RWPE1 (cell line): ENCODE data around the gene TEKT3.

ENCODE experiments used
- CTCF ChIA-PET: fragments of 350-600 bp; sonication (Branson Sonifier 250); formaldehyde crosslinking; extraction: SDS; loops from one replicate; lab custom pipeline; 2021; lab: Yijun Ruan, JAX
- POLR2A ChIA-PET: fragments of 400-600 bp; formaldehyde crosslinking; extraction: SDS; loops from one replicate; lab custom pipeline; 2020; ENCODE audit warnings: antibody characterized with exemption; ENCODE audit not compliant: low non-redundant PET; lab: Yijun Ruan, JAX
- DNase-seq: peaks from one replicate; pipeline ENCODE4 v3.0.0; 2012; ENCODE audit warnings: low spot score
- H3K27ac ChIP-seq: fragments of 450-650 bp; 2 replicates; pipeline ENCODE4 v1.5.1; 2017
- TF ChIP-seq, protein P1 (sequence below): fragments of 450-650 bp; conservative IDR thresholded peaks from 2 replicates; pipeline ENCODE4 v1.5.1; 2017; ENCODE audit warnings: low read depth, mild to moderate bottlenecking

TEKT3 gene

DNA sequence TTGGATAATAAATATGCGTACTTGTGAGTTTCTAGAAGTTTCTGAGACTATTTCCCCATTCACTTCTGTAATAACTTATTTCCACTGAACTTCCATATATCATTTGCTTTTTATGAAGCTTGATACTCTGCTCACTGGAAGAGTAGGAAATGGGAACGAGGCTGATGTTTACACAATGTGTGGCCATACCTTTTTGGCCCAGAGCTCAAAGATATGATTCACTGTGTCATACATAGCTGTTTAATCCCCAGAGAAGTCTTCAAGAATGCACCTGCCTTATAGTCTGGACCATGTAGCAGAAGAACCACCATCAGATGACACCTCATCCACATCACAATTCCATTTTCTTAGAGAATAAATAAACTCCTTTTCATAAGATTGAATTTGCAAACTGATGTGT, 40.3 kb upstream of the TEKT3 start:
- no peak overlapping the region for H3K27ac ChIP-seq
- no peak for DNase-seq
- TF ChIP-seq, protein P1, sequence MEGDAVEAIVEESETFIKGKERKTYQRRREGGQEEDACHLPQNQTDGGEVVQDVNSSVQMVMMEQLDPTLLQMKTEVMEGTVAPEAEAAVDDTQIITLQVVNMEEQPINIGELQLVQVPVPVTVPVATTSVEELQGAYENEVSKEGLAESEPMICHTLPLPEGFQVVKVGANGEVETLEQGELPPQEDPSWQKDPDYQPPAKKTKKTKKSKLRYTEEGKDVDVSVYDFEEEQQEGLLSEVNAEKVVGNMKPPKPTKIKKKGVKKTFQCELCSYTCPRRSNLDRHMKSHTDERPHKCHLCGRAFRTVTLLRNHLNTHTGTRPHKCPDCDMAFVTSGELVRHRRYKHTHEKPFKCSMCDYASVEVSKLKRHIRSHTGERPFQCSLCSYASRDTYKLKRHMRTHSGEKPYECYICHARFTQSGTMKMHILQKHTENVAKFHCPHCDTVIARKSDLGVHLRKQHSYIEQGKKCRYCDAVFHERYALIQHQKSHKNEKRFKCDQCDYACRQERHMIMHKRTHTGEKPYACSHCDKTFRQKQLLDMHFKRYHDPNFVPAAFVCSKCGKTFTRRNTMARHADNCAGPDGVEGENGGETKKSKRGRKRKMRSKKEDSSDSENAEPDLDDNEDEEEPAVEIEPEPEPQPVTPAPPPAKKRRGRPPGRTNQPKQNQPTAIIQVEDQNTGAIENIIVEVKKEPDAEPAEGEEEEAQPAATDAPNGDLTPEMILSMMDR, result no peak
- CTCF ChIA-PET, result no interaction called here
- POLR2A ChIA-PET, result no interaction called here

DNA sequence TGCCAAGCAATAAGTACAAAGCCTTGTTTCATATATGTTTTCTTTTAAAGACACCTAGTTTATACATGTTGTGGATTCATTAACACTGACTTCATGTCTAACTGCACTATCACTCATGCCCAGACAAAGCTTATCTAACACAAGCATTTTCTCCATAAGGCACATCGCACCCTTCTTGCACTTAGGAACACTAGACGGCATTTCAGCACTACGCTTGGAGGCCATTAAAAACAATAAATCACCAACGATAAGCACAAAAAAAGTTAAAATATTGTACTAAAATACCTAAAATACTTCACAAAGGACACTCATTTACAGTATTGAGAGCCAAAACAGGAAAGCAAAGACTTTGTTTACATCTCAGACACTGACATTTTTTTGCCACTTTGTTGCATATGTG, 39.0 kb upstream of the TEKT3 start:
- ChIA-PET CTCF (interaction anchor here (0.5 kb wide), 1 partner anchor 157 kb away, joined by 3 read pairs; no protein-coding TSS in a partner anchor), POLR2A (no interaction called here)
- TF ChIP-seq, protein P1, result no peak
- no peak for DNase-seq
- H3K27ac ChIP-seq, result no peak overlapping the region

DNA sequence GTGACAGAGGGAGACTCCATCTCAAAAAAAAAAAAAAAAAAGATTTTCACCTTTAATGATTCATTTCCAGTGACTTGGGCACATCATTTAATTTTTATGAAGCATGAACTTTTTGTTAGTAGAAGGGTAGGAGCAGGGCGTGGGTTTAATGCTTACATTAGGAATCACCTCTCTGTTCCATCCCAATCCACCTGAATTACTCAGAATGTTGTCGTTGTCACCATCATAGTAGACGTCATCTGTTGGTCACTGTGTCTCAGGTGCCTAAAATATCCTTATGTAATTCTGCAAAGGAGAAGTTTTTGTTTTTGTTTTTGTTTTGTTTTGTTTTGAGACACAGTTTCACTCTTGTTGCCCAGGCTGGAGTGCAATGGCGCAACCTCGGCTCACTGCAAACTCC, 38.3 kb upstream of the TEKT3 start:
- DNase-seq, result no peak
- no peak overlapping the region for H3K27ac ChIP-seq
- ChIA-PET POLR2A (no interaction called here), CTCF (no interaction called here)
- TF ChIP-seq, protein P1, result no peak

DNA sequence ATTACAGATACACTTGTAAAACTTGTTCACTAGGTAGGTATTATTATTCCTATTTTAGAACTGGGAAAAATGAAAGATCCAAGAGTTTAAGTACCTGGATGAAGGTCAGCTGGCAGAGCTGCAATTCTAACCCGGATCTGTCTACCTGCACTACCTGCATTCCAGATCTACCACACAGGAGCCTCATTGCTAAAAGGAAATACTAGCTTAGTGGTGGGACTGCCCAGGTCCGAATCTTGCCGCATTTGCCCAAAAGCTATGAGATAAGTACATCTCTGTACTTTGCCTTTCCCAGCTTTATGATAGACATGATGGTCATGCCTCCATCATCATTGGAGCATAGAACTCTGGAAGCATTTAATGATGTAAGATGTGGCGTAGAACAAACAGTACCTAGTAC, 36.8 kb upstream of the TEKT3 start:
- H3K27ac ChIP-seq, result no peak overlapping the region
- POLR2A ChIA-PET, result no interaction called here
- CTCF ChIA-PET, result no interaction called here
- TF ChIP-seq, protein P1, result no peak
- DNase-seq, result no peak

DNA sequence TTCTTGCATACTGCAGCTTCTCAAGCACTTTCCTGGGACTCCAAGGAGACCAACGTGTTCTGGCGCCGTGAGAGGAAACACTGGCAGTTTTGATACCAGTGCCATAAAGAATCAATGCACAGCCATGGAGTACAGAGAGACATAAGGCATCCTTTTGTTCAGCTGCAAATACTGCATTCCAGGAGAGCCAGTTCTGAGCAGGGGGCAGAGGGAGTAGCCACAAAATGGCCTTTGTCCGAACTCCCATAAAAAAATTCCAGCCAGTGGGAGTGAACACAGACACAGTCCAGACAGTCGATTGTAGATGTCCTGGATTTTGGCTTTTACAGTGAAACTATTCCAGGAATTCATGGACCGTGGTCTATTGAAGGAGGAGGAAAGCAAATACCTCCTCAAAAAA, 36.2 kb upstream of the TEKT3 start:
- ChIA-PET CTCF (no interaction called here), POLR2A (no interaction called here)
- TF ChIP-seq, protein P1, result no peak
- H3K27ac ChIP-seq, result no peak overlapping the region
- DNase-seq, result no peak

DNA sequence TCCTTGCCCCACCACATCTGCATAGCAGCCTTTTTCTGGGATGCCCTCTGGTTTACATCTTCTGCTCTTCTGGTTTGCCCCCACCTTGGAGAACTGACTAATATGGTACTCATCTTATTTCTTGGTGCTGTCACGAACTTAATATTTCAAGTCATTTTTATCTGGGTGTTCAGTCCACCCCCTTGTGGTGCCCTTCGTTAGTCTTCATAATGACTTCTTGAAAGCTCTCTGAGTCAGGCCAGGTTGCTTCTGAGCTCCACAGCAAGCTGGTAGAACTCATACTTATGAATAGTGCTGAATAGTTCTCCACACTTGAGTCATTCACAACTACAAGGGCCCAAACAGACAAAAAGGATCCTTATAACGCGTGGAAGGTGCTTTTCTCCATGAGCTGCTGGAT, 35.8 kb upstream of the TEKT3 start:
- no peak for DNase-seq
- ChIA-PET POLR2A (no interaction called here), CTCF (no interaction called here)
- TF ChIP-seq, protein P1, result no peak
- H3K27ac ChIP-seq, result no peak overlapping the region
